HG02798 (cell line): ENCODE measurements around the gene ARHGEF12.

Source experiments
- ATAC-seq: cut with Tn5 transposase; IDR thresholded peaks from one replicate; pipeline ENCODE4 v1.9.1; 2021; ENCODE audit warnings: mild to moderate bottlenecking; ENCODE audit not compliant: unreplicated experiment, poor library complexity

ARHGEF12 gene, protein sequence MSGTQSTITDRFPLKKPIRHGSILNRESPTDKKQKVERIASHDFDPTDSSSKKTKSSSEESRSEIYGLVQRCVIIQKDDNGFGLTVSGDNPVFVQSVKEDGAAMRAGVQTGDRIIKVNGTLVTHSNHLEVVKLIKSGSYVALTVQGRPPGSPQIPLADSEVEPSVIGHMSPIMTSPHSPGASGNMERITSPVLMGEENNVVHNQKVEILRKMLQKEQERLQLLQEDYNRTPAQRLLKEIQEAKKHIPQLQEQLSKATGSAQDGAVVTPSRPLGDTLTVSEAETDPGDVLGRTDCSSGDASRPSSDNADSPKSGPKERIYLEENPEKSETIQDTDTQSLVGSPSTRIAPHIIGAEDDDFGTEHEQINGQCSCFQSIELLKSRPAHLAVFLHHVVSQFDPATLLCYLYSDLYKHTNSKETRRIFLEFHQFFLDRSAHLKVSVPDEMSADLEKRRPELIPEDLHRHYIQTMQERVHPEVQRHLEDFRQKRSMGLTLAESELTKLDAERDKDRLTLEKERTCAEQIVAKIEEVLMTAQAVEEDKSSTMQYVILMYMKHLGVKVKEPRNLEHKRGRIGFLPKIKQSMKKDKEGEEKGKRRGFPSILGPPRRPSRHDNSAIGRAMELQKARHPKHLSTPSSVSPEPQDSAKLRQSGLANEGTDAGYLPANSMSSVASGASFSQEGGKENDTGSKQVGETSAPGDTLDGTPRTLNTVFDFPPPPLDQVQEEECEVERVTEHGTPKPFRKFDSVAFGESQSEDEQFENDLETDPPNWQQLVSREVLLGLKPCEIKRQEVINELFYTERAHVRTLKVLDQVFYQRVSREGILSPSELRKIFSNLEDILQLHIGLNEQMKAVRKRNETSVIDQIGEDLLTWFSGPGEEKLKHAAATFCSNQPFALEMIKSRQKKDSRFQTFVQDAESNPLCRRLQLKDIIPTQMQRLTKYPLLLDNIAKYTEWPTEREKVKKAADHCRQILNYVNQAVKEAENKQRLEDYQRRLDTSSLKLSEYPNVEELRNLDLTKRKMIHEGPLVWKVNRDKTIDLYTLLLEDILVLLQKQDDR (N-terminal part only)

GRCh38 chr11:120335908-120336640, at the start of gene ARHGEF12:
Gene ARHGEF12 (plus strand): TSS chr11:120336413. CDS start chr11:120337244, 831 bp downstream.
- ATAC-seq = peak; percentile 75

GRCh38 chr11:120288021-120288420, 48.2 kb upstream of the ARHGEF12 start:
- no peak for ATAC-seq

- no peak for ATAC-seq
These were observed 46.8 kb upstream of the ARHGEF12 start for GRCh38 chr11:120289426-120289825.

- ATAC-seq = no peak
These were observed 45.3 kb upstream of the ARHGEF12 start for GRCh38 chr11:120290956-120291355.

GRCh38 chr11:120293038-120293800, 43.0 kb upstream of the ARHGEF12 start:
- no peak for ATAC-seq

DNA sequence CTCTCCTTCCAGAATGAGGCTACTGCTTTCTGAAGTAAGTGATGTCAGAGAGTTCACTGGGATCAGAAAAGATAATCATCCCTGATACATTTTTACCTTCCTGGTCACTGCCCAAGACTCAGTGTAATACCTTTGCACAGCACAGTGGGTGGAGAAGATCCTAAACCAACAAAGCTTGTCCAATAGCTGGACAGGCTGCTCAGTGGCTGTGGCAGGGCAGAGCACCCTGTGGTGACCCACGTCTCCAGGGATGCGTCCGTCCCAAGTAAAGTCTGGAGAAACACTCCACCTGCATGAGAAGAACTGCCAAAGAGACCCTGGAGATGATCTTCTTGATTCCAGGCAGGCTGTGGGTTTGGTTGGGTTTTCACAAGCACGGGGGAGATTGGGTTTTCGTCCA, 42.1 kb upstream of the ARHGEF12 start:
- no peak for ATAC-seq

DNA sequence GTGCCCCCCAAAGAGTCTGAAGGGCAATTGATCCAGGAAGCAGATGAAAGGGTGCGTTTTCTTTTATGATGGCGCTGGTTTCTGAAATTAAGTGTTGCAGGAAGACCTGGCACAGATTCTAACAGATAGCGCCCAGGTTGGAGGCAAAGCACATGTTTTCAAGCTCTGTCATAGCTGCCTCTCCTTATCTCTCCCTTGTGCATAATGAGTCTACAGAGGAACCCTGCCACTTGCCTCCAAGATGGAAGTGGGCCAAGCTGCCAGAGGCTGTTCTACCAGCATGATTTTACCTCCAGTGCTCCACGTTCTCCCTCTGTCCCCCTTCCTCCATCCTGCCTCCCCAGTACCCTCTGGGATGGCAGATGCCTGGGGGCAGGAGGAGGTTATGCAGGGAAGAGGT, 41.1 kb upstream of the ARHGEF12 start:
- ATAC-seq = no peak

DNA sequence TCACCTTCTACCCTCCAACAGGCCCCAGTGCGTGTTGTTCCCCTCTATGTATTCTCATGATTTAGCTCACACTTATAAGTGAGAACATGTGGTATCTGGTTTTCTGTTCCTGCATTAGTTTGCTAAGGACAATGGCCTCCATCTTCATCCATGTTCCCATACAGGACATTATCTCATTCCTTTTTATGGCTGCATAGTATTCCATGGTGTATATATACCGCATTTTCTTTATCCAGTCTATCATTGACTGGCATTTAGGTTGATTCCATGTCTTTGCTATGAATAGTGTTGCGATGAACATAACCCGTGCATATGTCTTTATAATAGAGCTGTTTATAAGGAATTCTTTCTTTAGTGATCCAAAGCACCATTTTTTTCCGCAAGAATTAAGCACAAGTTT, 39.7 kb upstream of the ARHGEF12 start:
- no peak for ATAC-seq

GRCh38 chr11:120298461-120298860, 37.8 kb upstream of the ARHGEF12 start:
- ATAC-seq = no peak

DNA sequence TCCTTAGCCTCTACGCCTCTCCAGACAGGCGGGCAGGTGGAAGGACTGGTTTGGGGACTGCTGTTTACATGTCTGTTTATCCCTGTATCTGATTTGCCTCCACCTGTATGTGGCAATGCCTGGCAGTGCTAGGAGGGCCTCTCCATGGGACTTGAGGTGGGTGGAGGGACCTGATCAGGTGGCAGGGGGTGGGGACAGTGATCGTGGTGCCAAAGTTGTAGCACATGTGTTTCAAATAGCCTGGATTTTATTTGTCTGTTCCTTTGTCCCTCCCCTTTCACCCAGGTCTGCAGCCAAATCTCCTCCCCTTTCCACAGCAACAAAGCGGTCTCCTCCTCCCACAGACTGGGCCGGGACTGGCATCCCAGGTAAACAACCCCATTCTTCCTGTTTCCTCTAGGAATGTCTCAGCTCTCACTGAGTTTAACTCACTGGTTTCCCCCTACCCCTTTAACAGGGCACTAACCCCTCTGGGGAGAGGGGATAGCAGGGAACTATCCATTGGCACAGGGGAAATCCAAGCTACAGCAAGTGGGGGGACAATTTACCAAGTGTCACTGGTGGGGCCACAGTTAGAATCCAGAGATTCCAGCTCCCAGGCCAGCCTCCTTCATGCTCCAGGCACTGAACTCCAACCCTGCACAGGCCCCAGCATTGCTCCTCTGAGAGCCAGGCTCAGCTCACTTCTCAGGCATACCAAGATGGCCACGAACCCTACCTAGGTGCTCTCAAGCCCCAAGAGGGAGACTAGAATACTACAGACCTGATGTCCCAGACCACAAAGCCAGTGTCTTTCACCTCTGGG, 34.0 kb upstream of the ARHGEF12 start:
- no peak for ATAC-seq

DNA sequence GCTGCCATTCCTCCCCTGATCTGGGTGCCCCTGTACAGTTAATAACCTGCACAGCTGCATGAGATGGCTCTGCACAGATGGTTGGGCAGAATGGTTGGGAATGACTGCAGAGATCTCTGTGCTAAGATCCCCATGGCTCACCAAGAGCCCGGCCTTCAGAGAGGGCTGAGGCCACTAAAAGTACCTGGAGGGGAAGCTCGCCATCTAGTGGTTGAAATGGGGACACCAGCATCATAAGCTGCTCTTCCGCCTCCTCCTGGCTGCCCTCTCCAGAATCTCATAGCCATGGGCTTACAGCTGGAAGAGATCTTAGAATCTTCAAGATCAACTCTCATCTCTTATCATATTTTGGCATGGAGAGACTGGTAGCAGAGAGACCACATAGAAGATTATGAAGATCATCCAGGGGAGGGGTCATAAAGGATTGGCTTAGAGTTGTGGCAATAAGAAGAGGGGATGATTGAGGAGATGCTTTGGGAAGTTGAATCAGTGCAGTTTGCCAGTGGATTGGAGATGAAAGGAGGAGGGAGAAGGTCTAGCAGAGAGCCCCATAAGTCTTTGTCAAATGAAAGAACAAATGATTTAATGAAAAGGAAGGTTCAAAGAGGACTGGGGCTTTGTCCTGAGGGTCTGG, 33.1 kb upstream of the ARHGEF12 start:
- peak; percentile 81 for ATAC-seq

GRCh38 chr11:120304526-120304925, 31.7 kb upstream of the ARHGEF12 start:
- ATAC-seq = no peak

- no peak for ATAC-seq
These were observed 30.9 kb upstream of the ARHGEF12 start for GRCh38 chr11:120305286-120305685.

DNA sequence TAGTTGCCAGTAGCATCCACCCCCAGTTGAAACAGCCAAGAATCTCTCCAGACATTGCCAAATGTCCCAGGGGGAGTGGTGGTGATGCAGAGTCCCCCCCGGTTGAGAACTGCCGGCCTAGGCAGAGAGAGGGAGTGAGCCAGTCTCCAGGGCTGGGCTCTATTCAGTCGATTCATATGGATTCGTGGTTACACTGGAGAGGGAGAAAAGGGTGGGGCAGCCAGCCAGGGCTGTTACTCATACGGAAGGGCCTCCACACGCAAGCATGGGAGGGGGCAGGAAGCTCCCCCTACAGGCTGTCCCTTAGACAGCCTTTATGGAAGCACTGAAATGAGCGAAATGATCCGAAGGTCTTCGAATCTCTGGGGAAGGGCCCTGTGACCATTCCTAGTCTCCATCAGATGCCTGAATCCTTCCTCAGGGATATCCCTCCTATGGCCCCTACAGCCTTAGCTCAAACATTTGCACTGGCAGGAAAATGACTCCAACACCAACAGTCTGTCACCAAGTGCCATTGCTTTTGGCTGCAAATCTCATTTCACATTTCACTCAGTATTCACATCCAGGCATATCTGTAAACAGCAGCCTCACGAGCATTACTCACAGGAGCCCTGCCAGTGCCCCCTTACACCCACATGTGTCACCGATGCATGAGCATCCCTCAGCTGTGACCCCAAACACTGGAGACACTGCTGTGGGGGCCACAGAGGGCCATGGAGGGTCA, 29.5 kb upstream of the ARHGEF12 start:
- ATAC-seq = no peak

GRCh38 chr11:120307476-120307875, 28.7 kb upstream of the ARHGEF12 start:
- no peak for ATAC-seq

DNA sequence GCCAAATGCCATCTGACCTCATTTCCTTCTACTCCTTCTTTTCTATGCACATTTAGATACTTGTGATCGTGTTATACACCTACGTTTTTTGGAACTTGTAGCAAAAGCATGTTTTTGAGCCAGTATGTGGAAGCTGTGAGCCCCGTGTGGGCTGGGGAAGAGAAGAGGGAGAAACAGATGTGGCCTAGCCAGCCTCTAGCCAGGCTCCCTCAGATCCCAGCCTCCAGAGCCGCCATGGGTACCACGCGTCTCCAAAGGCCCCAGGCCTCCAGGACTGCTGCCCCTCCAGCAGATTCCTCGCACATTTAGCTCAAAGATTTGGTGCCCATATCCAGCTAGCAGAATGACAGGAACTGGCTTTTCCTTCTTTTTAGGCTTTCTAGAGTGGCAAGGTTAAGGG, 28.1 kb upstream of the ARHGEF12 start:
- no peak for ATAC-seq

DNA sequence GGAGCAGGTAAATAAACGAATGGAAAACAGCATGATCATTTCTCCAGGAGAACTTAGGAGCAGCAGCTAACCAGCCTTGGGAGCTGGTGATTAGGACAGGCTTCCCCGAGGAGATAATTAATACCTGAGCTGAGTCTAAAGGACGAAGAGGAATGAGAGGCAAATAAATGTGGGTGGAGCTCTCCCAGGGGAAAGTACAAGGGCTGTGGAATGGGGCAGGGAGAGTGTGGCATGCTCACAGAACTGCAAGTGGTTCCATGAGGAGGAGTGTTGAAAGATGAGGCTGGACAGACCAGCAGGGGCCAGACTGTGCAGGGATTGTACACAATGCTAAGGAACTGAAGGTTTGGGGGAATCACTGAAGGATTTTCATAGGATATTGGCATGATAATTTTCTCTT, 25.3 kb upstream of the ARHGEF12 start:
- no peak for ATAC-seq

DNA sequence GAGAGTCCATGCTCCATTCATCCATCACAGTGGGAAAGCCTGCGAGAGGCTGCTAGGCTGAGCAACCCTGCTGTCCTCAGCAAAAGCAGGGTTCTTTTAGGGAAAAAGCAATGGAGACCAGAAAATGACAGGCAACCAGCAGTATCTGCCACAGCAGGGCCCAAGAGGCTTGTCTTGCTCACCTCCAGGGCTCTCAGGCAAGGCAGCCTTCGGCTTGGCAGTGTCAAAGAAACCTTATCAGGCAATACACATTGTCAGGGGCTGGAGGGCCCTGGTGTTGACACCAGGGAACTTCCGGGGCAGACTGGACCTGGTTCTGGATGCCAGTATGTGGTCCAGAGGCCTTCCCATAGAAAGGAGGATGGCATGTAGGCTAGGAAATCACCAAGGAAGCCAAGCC, 21.4 kb upstream of the ARHGEF12 start:
- no peak for ATAC-seq
